Muscle layer of colon (tissue), 2 donors: ENCODE results near the gene NECTIN2.
A peak's percentile ranks its signal among the peaks of the same experiment; 100 is the strongest.
"Not testable (repeated sequence)": the region's sequence is repeated elsewhere in the genome, so short reads cannot be mapped to it uniquely, and the experiment has no call there.

Experiments used
- H3K27ac ChIP-seq: one replicate; pipeline ENCODE4 v1.7.0; 2013; ENCODE audit warnings: low read depth, mild to moderate bottlenecking, low read length, moderate library complexity
- H3K27me3 ChIP-seq, 2 donors: one replicate each; pipeline ENCODE4 v1.7.0; 2013; ENCODE audit warnings: low read length in 2 of 2, mild to moderate bottlenecking in 2 of 2; ENCODE audit not compliant: insufficient read depth in 2 of 2, control insufficient read depth in 1 of 2
- H3K36me3 ChIP-seq: one replicate; pipeline ENCODE4 v1.7.0; 2013; ENCODE audit warnings: mild to moderate bottlenecking, low read length; ENCODE audit not compliant: insufficient read depth
- H3K4me1 ChIP-seq: one replicate; pipeline ENCODE4 v1.7.0; 2013; ENCODE audit warnings: mild to moderate bottlenecking, low read length; ENCODE audit not compliant: insufficient read depth
- H3K4me3 ChIP-seq, 2 donors: one replicate each; pipeline ENCODE4 v1.7.0; 2013; ENCODE audit warnings: low read length in 2 of 2, low read depth in 1 of 2, mild to moderate bottlenecking in 1 of 2, moderate library complexity in 1 of 2
- H3K9ac ChIP-seq: one replicate; pipeline ENCODE4 v1.7.0; 2013; ENCODE audit warnings: low read length
- H3K9me3 ChIP-seq: one replicate; pipeline ENCODE4 v1.7.0; 2013; ENCODE audit warnings: mild to moderate bottlenecking, low read length
- donor health status: abdominal sarcoma.
- donor health status: Adenocarcinoma of cecum.

Gene NECTIN2

DNA sequence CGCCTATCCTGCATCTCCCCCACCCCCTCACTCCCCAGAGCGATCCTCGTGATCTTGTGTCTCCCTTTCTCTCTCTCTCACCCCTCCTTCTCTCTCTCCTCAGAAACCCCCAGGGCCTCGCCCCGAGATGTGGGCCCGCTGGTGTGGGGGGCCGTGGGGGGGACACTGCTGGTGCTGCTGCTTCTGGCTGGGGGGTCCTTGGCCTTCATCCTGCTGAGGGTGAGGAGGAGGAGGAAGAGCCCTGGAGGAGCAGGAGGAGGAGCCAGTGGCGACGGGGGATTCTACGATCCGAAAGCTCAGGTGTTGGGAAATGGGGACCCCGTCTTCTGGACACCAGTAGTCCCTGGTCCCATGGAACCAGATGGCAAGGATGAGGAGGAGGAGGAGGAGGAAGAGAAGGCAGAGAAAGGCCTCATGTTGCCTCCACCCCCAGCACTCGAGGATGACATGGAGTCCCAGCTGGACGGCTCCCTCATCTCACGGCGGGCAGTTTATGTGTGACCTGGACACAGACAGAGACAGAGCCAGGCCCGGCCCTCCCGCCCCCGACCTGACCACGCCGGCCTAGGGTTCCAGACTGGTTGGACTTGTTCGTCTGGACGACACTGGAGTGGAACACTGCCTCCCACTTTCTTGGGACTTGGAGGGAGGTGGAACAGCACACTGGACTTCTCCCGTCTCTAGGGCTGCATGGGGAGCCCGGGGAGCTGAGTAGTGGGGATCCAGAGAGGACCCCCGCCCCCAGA is 32.2 kb downstream of the NECTIN2 start:
- Histone ChIP-seq H3K36me3 (peaks cover 38% of the 10 kb centered on the region), H3K9ac (no peak overlapping the region), H3K27me3 (no peaks in the 10 kb centered on the region), H3K9me3 (no peaks in the 10 kb centered on the region), H3K27ac (no peak overlapping the region), H3K4me1 (no peaks in the 10 kb centered on the region), H3K4me3 (no peak overlapping the region)

DNA sequence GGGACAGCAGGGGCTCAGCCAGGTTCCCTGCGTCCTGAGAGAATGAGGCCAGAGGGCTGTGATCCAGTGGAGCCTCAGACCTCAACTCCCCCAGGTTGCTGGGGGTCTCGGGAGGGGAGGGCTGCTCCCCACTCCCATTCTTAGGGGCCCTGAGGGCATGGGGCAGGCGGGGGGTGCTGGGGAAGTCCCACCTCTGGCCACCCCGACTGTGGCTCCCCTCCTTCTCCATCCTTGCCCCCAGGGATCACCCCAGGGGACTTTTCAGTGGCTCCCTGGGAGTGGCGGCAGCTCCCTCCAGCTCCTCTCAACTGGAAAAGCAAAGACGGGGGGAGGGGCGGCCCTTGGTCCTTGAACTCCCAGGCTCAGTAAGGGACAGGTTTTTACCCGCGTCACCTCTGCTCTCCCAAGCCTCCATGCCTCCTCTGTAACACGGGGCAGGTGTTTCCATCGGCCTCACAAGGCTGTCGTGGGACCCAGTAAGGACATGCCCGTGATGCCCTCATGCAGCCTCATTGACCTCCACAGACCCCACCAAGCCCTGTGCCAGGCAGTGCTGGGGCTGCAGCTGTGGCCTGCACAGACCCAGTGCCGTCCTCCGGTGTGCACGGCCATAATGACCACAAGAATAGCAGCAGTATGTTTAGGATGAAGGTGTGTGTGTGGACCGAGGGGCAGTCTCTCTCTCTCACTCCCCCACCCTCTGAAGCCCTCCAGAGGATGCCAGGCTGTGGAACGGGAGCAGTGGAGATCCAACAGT is 33.4 kb downstream of the NECTIN2 start:
- H3K9me3 ChIP-seq, result no peaks in the 10 kb centered on the region
- no peak overlapping the region for H3K9ac ChIP-seq
- no peaks in the 10 kb centered on the region for H3K27me3 ChIP-seq
- H3K4me3 ChIP-seq, result no peak overlapping the region
- peaks cover 30% of the 10 kb centered on the region for H3K36me3 ChIP-seq
- H3K27ac ChIP-seq, result no peak overlapping the region
- H3K4me1 ChIP-seq, result no peaks in the 10 kb centered on the region

DNA sequence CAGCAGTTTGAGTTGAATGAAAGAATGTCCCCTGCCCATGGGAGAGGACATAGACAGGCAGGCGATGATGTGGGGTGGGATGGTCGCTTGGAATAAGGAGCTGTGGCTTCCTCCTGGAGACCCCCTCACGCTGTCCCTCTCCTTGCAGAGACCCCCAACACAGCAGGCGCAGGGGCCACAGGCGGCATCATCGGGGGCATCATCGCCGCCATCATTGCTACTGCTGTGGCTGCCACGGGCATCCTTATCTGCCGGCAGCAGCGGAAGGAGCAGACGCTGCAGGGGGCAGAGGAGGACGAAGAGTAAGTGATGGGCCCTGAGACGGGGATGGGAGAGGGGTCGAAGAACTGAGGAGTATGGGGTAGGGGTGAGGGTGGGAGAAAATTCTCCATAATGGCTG is 36.0 kb downstream of the NECTIN2 start:
- H3K4me3 ChIP-seq, result no peak overlapping the region
- H3K4me1 ChIP-seq, result no peaks in the 10 kb centered on the region
- peaks cover 14% of the 10 kb centered on the region for H3K36me3 ChIP-seq
- H3K27ac ChIP-seq, result no peak overlapping the region
- no peak overlapping the region for H3K9ac ChIP-seq
- no peaks in the 10 kb centered on the region for H3K27me3 ChIP-seq
- H3K9me3 ChIP-seq, result no peaks in the 10 kb centered on the region

DNA sequence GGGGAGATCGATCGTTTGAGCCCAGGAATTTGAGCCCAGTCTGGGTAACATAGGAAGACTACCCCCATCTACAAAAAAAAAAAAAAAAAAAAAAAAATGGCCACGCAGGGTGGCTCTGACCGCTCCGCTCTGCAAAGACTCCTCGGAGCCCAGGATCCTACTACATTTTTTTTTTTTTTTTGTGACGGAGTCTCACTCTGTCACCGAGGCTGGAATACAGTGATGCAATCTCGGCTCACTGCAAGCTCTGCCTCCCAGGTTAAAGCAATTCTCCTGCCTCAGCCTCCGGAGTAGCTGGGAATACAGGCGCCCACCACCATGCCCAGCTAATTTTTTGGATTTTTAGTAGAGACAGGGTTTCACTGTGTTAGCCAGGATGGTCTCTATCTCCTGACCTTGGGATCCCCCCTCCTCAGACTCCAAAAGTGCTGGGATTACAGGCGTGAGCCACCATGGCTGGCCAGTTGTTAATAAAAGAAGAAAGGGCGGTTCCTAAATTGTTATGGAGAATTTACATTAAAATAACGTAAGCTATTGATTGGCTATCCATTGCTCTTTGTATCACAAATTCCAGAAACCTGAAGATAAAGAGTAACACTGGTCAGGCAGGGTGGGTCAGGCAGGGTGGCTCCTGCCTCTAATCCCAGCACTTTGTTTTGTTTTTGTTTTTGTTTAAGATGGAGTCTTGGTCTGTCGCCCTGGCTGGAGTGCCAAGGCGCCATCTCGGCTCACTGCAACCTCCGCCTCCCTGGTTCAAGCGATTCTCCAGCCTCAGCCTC is 36.7 kb downstream of the NECTIN2 start:
- H3K36me3 ChIP-seq, result peaks cover 17% of the 10 kb centered on the region
- H3K9me3 ChIP-seq, H3K27me3 ChIP-seq, H3K4me3 ChIP-seq, H3K27ac ChIP-seq, H3K9ac ChIP-seq, H3K4me1 ChIP-seq: not testable (repeated sequence)

DNA sequence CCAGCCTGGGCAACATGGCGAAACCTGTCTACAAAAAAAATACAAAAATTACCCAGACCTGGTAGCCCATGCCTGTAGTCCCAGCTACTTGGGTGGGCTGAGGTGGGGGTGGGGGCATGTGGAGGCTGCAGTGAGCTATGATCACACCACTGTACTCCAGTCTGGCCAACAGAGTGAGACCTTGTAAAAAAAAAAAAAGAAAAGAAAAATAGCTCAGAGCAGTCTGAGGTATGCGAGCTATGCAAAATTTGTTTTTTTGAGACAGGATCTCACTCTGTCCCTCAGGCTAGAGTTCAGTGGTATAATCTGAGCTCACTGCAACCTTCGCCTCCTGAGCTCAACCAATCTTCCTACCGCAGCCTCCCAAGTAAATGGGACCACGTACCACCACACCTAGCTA is 37.8 kb downstream of the NECTIN2 start:
- Histone ChIP-seq H3K9me3 (no peaks in the 10 kb centered on the region), H3K36me3 (peaks cover 23% of the 10 kb centered on the region), H3K4me3 (no peak overlapping the region), H3K4me1 (no peaks in the 10 kb centered on the region), H3K9ac (no peak overlapping the region), H3K27ac (no peak overlapping the region), H3K27me3 (no peaks in the 10 kb centered on the region)

DNA sequence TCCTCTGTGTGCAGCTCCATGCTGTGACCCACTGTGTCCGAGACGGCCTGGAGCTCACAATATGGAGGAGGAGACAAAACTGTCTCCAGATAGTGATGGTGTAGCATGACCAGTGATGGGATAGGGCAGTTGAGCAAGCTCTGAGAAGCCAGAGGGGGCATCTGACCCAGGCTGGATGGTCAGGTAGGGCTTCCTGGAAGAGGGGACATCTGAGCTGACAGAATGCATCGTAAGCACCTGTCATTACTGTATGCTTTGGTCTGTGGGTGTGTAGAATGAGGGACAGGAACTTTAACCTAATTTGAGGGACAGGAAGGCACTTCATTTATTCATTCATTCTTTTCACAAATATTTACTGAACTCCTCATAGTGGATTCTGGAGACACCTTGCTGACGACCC is 38.5 kb downstream of the NECTIN2 start:
- Histone ChIP-seq H3K4me3 (no peak overlapping the region), H3K27ac (no peak overlapping the region), H3K36me3 (peaks cover 23% of the 10 kb centered on the region), H3K4me1 (peaks cover 3% of the 10 kb centered on the region), H3K27me3 (no peaks in the 10 kb centered on the region), H3K9ac (no peak overlapping the region), H3K9me3 (no peaks in the 10 kb centered on the region)

DNA sequence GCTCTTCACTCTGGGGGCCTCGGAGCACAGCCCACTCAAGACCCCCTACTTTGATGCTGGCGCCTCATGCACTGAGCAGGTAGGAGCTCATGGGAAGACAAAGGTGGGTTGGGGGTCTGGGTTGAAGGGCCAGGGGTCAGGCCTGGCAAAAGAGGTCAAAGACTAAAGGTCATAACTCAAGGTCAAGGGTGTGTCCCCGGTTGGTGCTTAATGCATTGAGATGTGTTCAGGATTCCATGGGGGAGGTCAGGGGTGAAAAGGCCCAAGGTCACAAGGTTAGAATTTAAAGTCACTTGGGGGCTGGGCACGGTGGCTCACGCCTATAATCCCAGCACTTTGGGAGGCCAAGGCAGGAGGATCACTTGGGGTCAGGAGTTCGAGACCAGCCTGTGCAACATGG is 40.0 kb downstream of the NECTIN2 start:
- Histone ChIP-seq H3K27me3 (no peaks in the 10 kb centered on the region), H3K9me3 (no peaks in the 10 kb centered on the region), H3K4me1 (peaks cover 8% of the 10 kb centered on the region), H3K36me3 (peaks cover 23% of the 10 kb centered on the region), H3K27ac (no peak overlapping the region), H3K4me3 (no peak overlapping the region), H3K9ac (no peak overlapping the region)

DNA sequence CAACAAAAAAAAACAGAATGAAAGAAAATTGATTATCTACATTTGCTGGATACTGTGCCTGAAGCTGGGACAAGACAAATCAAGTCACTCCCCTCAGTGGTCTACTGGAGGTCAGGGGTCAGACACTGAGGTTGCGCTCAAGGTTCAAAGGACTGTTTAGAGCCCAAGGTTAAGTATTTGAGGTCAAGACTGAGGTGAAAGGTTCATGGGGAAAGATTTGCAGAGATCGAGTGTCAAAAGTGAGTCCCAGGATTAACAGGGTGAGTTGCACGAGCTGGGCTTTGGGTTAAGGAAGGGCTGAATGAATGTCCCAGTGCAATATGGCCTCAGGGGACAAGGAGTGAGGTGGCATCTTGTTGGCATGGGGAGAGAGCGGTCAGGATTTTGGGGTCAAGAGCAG is 41.6 kb downstream of the NECTIN2 start:
- Histone ChIP-seq H3K9me3 (no peaks in the 10 kb centered on the region), H3K27me3 (no peaks in the 10 kb centered on the region), H3K4me3 (no peak overlapping the region), H3K36me3 (peaks cover 24% of the 10 kb centered on the region), H3K9ac (no peak overlapping the region), H3K4me1 (peaks cover 19% of the 10 kb centered on the region), H3K27ac (no peak overlapping the region)

DNA sequence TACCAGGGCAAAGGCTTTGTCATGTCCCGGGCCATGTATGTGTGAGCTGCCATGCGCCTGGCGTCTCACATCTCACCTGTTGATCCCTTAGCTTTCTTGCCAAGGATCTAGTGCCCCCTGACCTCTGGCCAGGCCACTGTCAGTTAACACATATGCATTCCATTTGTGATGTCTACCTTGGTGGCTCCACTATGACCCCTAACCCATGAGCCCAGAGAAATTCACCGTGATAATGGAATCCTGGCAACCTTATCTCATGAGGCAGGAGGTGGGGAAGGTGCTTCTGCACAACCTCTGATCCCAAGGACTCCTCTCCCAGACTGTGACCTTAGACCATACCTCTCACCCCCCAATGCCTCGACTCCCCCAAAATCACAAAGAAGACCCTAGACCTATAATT is 42.2 kb downstream of the NECTIN2 start:
- not testable (repeated sequence) for H3K9ac ChIP-seq, H3K27ac ChIP-seq, H3K4me3 ChIP-seq, H3K27me3 ChIP-seq, H3K9me3 ChIP-seq
- Histone ChIP-seq H3K36me3 (peaks cover 31% of the 10 kb centered on the region), H3K4me1 (peaks cover 22% of the 10 kb centered on the region)

DNA sequence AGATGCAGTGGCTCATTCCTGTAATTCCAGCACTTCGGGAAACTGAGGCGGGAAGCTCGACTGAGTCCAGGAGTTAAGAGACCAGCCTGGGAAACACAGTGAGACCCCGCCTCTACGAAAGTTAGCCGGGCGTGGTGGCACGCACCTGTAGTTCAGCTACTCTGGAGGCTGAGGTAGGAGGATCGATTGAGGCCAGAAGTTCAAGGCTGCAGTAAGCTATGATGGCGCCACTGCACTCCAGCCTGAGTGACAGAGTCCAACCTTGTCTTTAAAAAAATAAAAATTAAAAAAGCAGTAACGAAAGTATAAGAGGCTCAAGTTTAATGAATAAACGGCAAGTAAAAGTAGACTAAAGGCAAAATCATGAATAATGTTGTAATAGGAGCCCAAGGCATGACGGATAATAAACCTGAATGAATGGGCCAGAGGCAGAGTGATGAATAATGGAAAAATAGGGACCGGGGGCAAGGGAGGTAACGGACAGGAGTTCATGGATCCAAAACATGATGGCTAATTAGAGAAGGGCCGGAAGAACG is 43.8 kb downstream of the NECTIN2 start:
- Histone ChIP-seq H3K9ac (peak overlapping the region; percentile 32), H3K27ac (no peak overlapping the region), H3K36me3 (peaks cover 40% of the 10 kb centered on the region)

DNA sequence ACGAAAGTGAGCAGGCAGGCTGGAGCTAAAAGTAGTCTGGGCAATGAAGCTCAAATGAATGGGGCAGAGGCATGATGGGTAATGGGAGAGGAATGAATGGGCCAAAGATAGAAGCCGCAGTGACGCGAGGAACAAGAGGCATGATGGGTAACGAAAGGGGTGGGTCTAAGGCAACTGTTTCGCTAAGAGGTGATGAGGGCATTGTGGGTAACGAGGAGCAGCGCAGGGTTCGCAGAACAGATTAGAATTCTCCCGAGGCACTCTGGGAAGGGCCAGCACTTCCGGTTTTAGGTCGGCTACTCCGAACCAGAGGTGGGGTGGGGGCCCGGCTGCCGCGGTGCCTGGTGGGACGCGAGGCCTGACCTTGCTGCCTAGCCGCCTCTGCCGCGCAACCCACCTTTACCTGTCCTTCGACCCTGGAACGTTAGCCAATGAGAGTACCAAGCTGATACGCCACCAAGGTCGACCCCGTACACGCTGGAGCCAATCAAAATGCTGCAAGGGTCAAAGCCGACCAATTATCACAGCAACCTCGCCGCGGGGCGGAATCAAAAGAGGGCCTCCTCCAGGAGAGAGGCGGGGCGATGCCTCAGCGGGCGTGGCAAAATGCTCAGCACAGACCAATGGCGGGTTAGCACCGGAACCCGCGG is 44.4 kb downstream of the NECTIN2 start:
- no peaks in the 10 kb centered on the region for H3K27me3 ChIP-seq
- H3K27ac ChIP-seq, result peak overlapping the region; percentile 92
- peak overlapping the region; percentile 32 for H3K9ac ChIP-seq
- peaks cover 22% of the 10 kb centered on the region for H3K4me1 ChIP-seq
- peak overlapping the region; percentile 43 to 78 for H3K4me3 ChIP-seq
- H3K36me3 ChIP-seq, result peaks cover 42% of the 10 kb centered on the region
- H3K9me3 ChIP-seq, result no peaks in the 10 kb centered on the region

More for the DNA sequence above, 43.8 kb downstream of the NECTIN2 start:
- no peaks in the 10 kb centered on the region for H3K9me3 ChIP-seq
- peaks cover 22% of the 10 kb centered on the region for H3K4me1 ChIP-seq
- no peaks in the 10 kb centered on the region for H3K27me3 ChIP-seq
- H3K4me3 ChIP-seq, result peak overlapping the region; percentile 43 to 78
